Measurements from ENCODE around the gene PAK6.
A peak's percentile ranks its signal among the peaks of the same experiment; 100 is the strongest.

Gene PAK6

GRCh38 chr15:40275954-40276353, 37.1 kb downstream of the PAK6 start:
- DNase-seq, result no peak

GRCh38 chr15:40276927-40277326, 38.1 kb downstream of the PAK6 start:
- DNase-seq, result no peak

- peak in 2 of 51 donors; percentile 18 to 25 for DNase-seq
Measured at GRCh38 chr15:40277471-40277870, 38.6 kb downstream of the PAK6 start.

- DNase-seq, result no peak
Measured at GRCh38 chr15:40278026-40278425, 39.2 kb downstream of the PAK6 start.

- DNase-seq, result peak in 46 of 51 donors; percentile 4 to 78 (median 44)
Measured at GRCh38 chr15:40279437-40280141, 40.7 kb downstream of the PAK6 start.

- DNase-seq, result peak in 1 of 51 donors; percentile 35
Measured at GRCh38 chr15:40280260-40281056, 41.6 kb downstream of the PAK6 start.

- DNase-seq, result no peak
Measured at GRCh38 chr15:40281057-40281800, 42.4 kb downstream of the PAK6 start.

GRCh38 chr15:40281801-40282146, 42.9 kb downstream of the PAK6 start:
- no peak for DNase-seq

- peak in 2 of 51 donors; percentile 25 to 27 for DNase-seq
Measured at GRCh38 chr15:40282147-40282868, 43.4 kb downstream of the PAK6 start.

- DNase-seq, result peak in 2 of 51 donors; percentile 17 to 29
Measured at GRCh38 chr15:40282869-40283614, 44.2 kb downstream of the PAK6 start, which contains the start of gene ANKRD63. Gene ANKRD63, minus strand, starts transcription at chr15:40283064. Its CDS starts 478 bp downstream, at chr15:40282586.

- DNase-seq, result no peak
Measured at GRCh38 chr15:40283615-40284300, 44.9 kb downstream of the PAK6 start.

- no peak for DNase-seq
Measured at GRCh38 chr15:40285151-40285550, 46.3 kb downstream of the PAK6 start.

- DNase-seq, result peak in 1 of 51 donors; percentile 64
Measured at GRCh38 chr15:40285554-40286011, 46.7 kb downstream of the PAK6 start.

GRCh38 chr15:40286061-40286532, 47.2 kb downstream of the PAK6 start:
- DNase-seq, result peak in 3 of 51 donors; percentile 26 to 69 (median 47)

- DNase-seq, result no peak
Measured at GRCh38 chr15:40286794-40287193, 47.9 kb downstream of the PAK6 start.

- DNase-seq, result no peak
Measured at GRCh38 chr15:40287505-40287904, 48.6 kb downstream of the PAK6 start.

- no peak for DNase-seq
Measured at GRCh38 chr15:40287968-40288367, 49.1 kb downstream of the PAK6 start.

GRCh38 chr15:40289140-40289775, 50.4 kb downstream of the PAK6 start:
- DNase-seq, result peak in 1 of 51 donors; percentile 38

- DNase-seq, result no peak
Measured at GRCh38 chr15:40290545-40290917, 51.7 kb downstream of the PAK6 start.

All from hypothalamus (tissue), 51 donors.